ENCODE data around the gene IQSEC1.

The IQSEC1 gene

DNA sequence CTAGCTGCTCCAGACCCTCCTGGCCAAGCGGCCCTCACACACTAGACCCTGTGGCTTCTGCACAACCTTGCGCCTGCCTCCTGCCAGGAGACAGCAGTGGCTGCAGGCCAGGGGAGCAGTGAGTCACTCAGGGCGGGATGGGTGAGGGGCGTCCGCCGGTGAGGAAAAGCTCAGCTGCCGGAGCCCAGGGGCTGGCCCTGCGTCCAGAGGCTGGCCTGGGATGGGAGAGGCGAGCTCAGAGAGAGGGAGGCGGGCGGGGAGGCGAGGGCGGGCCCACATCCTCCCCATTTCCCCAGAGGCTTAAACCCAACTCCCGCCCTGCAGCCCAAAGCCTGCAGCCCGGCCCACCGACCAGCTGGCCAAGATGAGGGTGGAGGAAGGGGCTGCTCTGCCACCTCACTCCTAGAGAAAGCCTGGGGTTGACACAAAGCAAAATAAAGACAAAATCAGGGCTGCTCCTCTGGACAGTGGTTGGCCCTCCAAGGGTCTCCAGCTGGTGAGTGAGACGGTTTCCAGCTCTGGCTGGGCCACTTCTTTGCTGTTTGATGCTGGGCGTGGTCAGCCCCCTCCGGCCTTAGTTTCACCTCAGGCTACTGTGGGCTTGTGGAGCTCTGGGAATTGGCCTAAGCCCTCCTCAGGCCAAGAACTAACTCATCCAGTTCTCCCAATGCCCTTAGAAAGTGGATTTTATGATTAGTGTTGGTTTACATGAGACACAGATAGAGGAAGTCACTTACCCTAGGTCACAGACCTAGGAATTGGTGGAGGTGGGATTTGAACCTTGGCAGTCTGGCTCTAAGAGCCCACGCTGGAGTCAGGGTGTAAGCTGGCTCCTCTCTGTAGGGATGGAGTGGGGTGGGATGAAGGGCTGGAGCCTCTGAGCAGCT is 50.6 kb downstream of the IQSEC1 start:
- no peak overlapping the region for H3K4me3 ChIP-seq (ENCODE audit: control insufficient read depth, low read depth, low read length)
- TF ChIP-seq, protein P1, sequence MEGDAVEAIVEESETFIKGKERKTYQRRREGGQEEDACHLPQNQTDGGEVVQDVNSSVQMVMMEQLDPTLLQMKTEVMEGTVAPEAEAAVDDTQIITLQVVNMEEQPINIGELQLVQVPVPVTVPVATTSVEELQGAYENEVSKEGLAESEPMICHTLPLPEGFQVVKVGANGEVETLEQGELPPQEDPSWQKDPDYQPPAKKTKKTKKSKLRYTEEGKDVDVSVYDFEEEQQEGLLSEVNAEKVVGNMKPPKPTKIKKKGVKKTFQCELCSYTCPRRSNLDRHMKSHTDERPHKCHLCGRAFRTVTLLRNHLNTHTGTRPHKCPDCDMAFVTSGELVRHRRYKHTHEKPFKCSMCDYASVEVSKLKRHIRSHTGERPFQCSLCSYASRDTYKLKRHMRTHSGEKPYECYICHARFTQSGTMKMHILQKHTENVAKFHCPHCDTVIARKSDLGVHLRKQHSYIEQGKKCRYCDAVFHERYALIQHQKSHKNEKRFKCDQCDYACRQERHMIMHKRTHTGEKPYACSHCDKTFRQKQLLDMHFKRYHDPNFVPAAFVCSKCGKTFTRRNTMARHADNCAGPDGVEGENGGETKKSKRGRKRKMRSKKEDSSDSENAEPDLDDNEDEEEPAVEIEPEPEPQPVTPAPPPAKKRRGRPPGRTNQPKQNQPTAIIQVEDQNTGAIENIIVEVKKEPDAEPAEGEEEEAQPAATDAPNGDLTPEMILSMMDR (conservative IDR thresholded peaks at IDR 0.05; ENCODE audit: control insufficient read depth, insufficient read depth, low read depth, low read length): no peak
- peak; percentile 86 for DNase-seq (ENCODE audit: low read depth)

DNA sequence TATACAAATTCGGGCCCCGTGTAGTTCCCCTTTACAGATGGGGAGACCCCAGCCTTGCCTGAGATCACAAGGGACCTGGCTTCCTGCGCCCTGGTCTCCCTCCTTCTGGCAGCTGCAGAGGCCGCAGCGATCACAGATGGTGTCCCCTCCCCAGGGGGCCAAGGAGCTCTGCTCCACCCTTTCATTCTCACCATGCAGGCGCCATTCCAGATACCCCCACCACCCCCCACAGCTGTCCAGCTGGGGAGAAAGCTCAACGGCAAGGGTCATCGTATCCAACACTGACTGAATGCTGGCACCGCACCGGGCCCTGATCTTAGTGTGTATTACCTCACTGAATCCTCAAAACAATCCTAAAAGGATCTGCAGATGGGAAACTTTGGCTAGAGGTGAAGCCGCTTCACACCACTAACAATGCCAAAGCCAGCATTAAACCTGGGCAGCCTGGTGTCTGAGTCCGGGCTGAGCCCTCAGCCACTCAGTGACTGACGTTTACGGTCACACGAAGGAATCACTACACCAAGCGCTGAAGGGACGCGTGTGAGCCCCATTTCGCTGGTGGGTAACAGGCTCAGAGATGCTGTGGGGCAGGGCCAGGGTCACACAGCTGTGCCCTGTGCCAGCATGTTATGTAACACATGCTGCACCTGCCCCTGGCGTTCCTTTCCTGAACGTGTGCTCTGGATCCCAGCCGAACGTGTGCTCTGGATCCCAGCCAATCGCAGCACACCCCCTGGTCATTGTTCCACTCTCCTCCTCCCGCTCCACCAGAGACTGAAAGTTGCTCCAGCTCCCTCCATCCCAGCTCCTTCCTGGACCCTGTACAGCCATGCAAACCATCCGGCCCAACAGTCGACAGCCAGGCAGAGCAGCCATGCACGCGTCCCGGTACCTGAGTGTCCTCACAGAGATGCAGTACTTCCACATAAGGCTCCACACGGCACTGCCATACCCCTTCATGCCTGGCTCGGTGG is 51.8 kb downstream of the IQSEC1 start:
- H3K4me3 ChIP-seq (ENCODE audit: control insufficient read depth, low read depth, low read length): peak overlapping the region; percentile 3
- peak; percentile 45 for DNase-seq (ENCODE audit: low read depth)
- TF ChIP-seq, protein P1 (conservative IDR thresholded peaks at IDR 0.05; ENCODE audit: control insufficient read depth, insufficient read depth, low read depth, low read length): no peak

DNA sequence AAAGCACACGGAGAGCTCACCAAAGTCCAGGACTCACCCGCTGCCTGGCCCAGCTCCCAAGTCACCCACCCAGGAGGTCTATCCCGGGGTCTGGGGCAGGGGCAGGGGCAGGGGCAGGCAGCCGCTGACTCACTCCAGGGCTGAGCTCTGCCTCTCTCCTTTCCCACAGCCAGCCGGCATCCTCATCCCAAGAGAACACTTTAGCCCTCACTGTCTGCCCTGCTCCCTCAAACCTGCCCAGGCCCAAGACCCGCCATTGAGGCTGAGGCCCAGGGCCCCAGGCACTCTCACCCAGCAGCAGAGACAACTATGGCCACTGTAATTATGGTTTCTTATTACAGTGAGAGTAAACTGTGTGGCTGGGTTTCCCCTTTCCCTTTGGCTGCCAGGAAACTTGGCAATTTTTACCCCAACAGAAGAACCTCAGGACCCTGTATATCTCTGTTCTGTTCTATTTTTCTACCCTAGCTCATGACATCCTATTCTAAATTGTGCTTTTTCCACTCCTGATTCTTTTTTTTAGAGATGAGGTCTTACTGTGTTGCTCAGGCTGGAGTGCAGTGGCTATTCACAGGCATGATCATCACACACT is 53.0 kb downstream of the IQSEC1 start:
- DNase-seq (ENCODE audit: low read depth): no peak
- no peak overlapping the region for H3K4me3 ChIP-seq (ENCODE audit: control insufficient read depth, low read depth, low read length)
- TF ChIP-seq, protein P1 (conservative IDR thresholded peaks at IDR 0.05; ENCODE audit: control insufficient read depth, insufficient read depth, low read depth, low read length): no peak

DNA sequence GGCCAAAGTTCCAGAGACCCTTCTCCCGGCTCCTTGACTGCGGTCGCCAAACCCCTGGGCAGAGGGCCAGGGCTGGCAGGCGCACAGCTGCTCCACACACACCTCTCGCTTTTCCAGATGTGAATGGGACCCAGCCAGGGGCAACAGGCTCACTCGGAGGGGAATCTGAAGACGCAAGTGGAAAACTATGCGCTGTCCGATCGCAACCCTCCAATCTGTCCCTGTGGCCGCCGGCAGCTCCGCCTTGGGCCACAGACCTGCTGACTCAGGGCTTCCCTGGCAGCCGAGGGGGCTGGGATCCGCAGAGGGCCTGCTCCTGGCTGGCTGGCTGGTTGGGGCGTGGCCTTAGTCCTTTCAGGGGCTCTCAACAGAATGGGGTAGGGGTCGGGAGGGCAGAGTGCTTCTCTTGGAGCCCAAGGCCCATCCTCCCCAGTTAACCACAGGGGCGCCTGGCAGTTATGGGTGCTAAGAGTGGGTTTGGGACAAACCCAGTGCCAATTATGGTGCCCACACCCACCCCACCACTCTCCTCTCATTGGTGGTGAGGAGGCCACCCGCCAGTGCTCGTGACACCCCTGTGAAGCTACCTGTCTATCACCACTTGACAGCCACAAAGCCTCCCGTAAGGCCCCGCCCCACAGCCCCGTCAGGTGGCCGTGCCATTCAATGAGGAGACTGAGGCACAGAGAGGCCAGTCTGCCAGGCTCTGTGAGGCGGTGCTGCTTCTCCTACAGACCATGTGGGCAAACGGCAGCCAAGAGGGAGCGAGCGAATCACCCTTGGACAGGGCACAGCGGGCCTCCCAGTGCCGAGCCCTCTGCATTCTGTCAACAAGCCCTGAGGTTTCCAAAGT is 53.8 kb downstream of the IQSEC1 start:
- TF ChIP-seq, protein P1 (conservative IDR thresholded peaks at IDR 0.05; ENCODE audit: control insufficient read depth, insufficient read depth, low read depth, low read length): no peak
- H3K4me3 ChIP-seq (ENCODE audit: control insufficient read depth, low read depth, low read length): peak overlapping the region; percentile 9
- peak; percentile 78 for DNase-seq (ENCODE audit: low read depth)

DNA sequence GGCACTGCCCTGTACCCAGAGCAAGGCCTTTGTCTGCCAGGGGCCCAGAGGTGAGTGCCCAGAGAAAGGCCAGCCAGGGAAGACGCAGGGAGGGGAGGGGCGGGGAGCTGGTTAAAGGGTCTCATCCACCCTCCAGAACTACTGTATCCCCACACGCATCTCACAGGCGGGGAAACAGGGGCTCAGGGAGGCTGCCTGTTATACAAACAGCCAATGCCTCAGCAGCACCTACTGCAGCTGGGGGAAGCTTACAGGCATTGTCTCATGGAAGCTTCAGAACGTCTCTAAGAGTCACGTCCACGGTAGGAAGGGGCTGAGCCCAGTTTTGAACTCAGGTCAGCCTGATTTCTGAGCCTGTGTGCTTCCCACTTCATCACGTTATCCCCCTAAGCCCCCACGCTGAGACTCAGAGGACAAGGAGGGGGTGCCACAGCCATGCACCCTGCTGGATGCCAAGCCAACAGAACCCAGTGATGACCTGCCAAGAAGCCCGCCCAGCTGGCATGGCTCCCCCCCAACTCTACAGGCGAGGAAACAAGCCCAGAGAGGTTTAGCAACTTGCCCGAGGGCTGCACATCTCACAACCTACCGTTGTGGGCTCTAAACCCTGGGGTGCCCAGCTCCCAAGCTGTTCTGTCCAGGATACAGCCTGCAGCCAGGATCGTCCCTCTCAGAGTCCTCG is 54.5 kb downstream of the IQSEC1 start:
- DNase-seq (ENCODE audit: low read depth): no peak
- TF ChIP-seq, protein P1 (conservative IDR thresholded peaks at IDR 0.05; ENCODE audit: control insufficient read depth, insufficient read depth, low read depth, low read length): no peak
- peak overlapping the region; percentile 9 for H3K4me3 ChIP-seq (ENCODE audit: control insufficient read depth, low read depth, low read length)

Measured in fibroblast of mammary gland (primary cell).